Caco-2 (cell line): ENCODE data around the gene RSPH6A. TPM values are rescaled to one million over a fixed set of nuclear protein-coding genes. Genes with fewer than 3 reads are reported as not detected.
A peak's percentile ranks its signal among the peaks of the same experiment; 100 is the strongest.
"Not testable (repeated sequence)": the region's sequence is repeated elsewhere in the genome, so short reads cannot be mapped to it uniquely, and the experiment has no call there.

Source experiments
- BruUV-seq: library from RNA; stranded (reverse); fragments of 400-500 nt; replicated peaks from 2 replicates; lab custom pipeline; 2021; lab: Mats Ljungman, UMichigan
- CTCF ChIA-PET: fragments of 300-600 bp; sonication (Branson Sonifier 250); formaldehyde crosslinking; loops from one replicate; lab custom pipeline; 2022; ENCODE audit warnings: antibody characterized with exemption; lab: Charles Lee
- POLR2A ChIA-PET: fragments of 300-600 bp; sonication (Branson Sonifier 250); formaldehyde crosslinking; loops from one replicate; lab custom pipeline; 2022; ENCODE audit warnings: antibody characterized with exemption; lab: Charles Lee
- DNase-seq, 2 experiments: peaks; one replicate each; pipeline versions ENCODE4 v3.0.0 to v3.0.0-alpha.2; 2020 to 2022
- H3K27me3 ChIP-seq: replicated peaks from 2 replicates; pipeline ENCODE4 v1.6.0; 2011; ENCODE audit warnings: low read length; ENCODE audit not compliant: control insufficient read depth, insufficient read depth
- H3K36me3 ChIP-seq: 2 replicates; pipeline ENCODE4 v1.5.1; 2011; ENCODE audit warnings: low read length; ENCODE audit not compliant: control insufficient read depth, insufficient read depth
- H3K4me1 ChIP-seq: fragments of 250-450 bp; sonication (Bioruptor Pico); 2 replicates; pipeline ENCODE4 v1.5.1; 2020; ENCODE audit warnings: mild to moderate bottlenecking
- H3K4me3 ChIP-seq: 2 replicates; pipeline ENCODE4 v1.5.1; 2011; ENCODE audit warnings: low read depth, mild to moderate bottlenecking, control low read depth, low read length
- H3K9me3 ChIP-seq: fragments of 250-450 bp; sonication (Bioruptor Pico); 2 replicates; pipeline ENCODE4 v1.5.1; 2020; ENCODE audit warnings: mild to moderate bottlenecking, moderate library complexity
- H3K27ac Mint-ChIP-seq: one replicate; pipeline ENCODE4 v1.8.0; 2022; ENCODE audit warnings: mixed read lengths; ENCODE audit not compliant: unreplicated experiment
- H3K27me3 Mint-ChIP-seq: one replicate; pipeline ENCODE4 v1.8.0; 2022; ENCODE audit warnings: mixed read lengths; ENCODE audit not compliant: insufficient read depth, unreplicated experiment
- H3K36me3 Mint-ChIP-seq: one replicate; pipeline ENCODE4 v1.8.0; 2022; ENCODE audit warnings: mild to moderate bottlenecking, mixed read lengths; ENCODE audit not compliant: insufficient read depth, unreplicated experiment
- H3K4me1 Mint-ChIP-seq: one replicate; pipeline ENCODE4 v1.8.0; 2022; ENCODE audit warnings: low read depth, mixed read lengths; ENCODE audit not compliant: unreplicated experiment
- H3K4me3 Mint-ChIP-seq: one replicate; pipeline ENCODE4 v1.8.0; 2022; ENCODE audit warnings: mild to moderate bottlenecking, moderate library complexity, mixed read lengths; ENCODE audit not compliant: unreplicated experiment
- H3K9me3 Mint-ChIP-seq: one replicate; pipeline ENCODE4 v1.8.0; 2022; ENCODE audit warnings: mixed read lengths; ENCODE audit not compliant: unreplicated experiment
- CTCF ChIP-seq, 2 experiments: fragments of 200-600 bp in 1 of 2; IDR thresholded peaks; 1 replicate in 1 of 2; 2 replicates in 1 of 2; pipeline versions ENCODE4 v1.5.1 to v1.8.0; 2011 to 2022; ENCODE audit warnings: antibody characterized with exemption in 1 of 2, control low read depth in 1 of 2, inconsistent platforms in 1 of 2, low read depth in 1 of 2, low read length in 1 of 2, mild to moderate bottlenecking in 1 of 2, moderate library complexity in 1 of 2; ENCODE audit not compliant: insufficient read depth in 1 of 2, severe bottlenecking in 1 of 2, unreplicated experiment in 1 of 2
- intact Hi-C: fragments of 100-400 bp; cut with micrococcal nuclease; formaldehyde crosslinking; loops from one replicate; pipeline ENCODE4 v1.10.0; 2022; ENCODE audit not compliant: unreplicated experiment
- total RNA-seq: library from RNA; stranded (reverse); gene quantifications from 2 replicates; pipeline ENCODE4 v1.2.3, GENCODE V29; 2022

Gene RSPH6A
- total RNA-seq, 1 experiment from 2014 or later, result 0.23 TPM

GRCh38 chr19:45754323-45754722 is 60.8 kb downstream of the RSPH6A start:
- Histone ChIP-seq H3K27me3 (no peaks in the 10 kb centered on the region), H3K4me1 (no peaks in the 10 kb centered on the region), H3K4me3 (no peak overlapping the region), H3K36me3 (no peaks in the 10 kb centered on the region), H3K9me3 (no peaks in the 10 kb centered on the region)
- Mint-ChIP-seq H3K4me3 (no peak overlapping the region), H3K27ac (no peak overlapping the region), H3K4me1 (no peaks in the 10 kb centered on the region), H3K9me3 (no peaks in the 10 kb centered on the region), H3K27me3 (no peaks in the 10 kb centered on the region), H3K36me3 (no peaks in the 10 kb centered on the region)
- ChIA-PET POLR2A (interaction anchor here (0.6 kb wide), 1 partner anchor 15 kb away, joined by 4 read pairs; no protein-coding TSS in a partner anchor), CTCF (interaction anchor here (0.5 to 1.4 kb wide), 3 partner anchors 13 to 115 kb away, joined by 3 to 6 read pairs (median 4); no protein-coding TSS in a partner anchor)
- no peak for DNase-seq
- TF ChIP-seq CTCF (IDR thresholded peaks at IDR 0.05; ENCODE audit: insufficient read depth in 1 of 2, low read depth in 1 of 2, low read length in 1 of 2, severe bottlenecking in 1 of 2, unreplicated experiment in 1 of 2), result no peak
- BruUV-seq, result no TSS peak
- intact Hi-C loops, result no loop called here

GRCh38 chr19:45753548-45753947 is 61.6 kb downstream of the RSPH6A start:
- Mint-ChIP-seq H3K27ac (no peak overlapping the region), H3K9me3 (no peaks in the 10 kb centered on the region), H3K36me3 (no peaks in the 10 kb centered on the region), H3K27me3 (no peaks in the 10 kb centered on the region), H3K4me3 (no peak overlapping the region), H3K4me1 (no peaks in the 10 kb centered on the region)
- H3K4me1 ChIP-seq, result no peaks in the 10 kb centered on the region
- intact Hi-C loops, result no loop called here
- no peak overlapping the region for H3K4me3 ChIP-seq
- DNase-seq, result no peak
- POLR2A ChIA-PET, result interaction anchor here (0.6 to 1.3 kb wide), 2 partner anchors 16 to 616 kb away, joined by 5 to 6 read pairs; partner anchors contain the start of gene SIX5
- peak in 1 of 2 experiments; percentile 10 for TF ChIP-seq CTCF (IDR thresholded peaks at IDR 0.05; ENCODE audit: insufficient read depth in 1 of 2, low read depth in 1 of 2, low read length in 1 of 2, severe bottlenecking in 1 of 2, unreplicated experiment in 1 of 2)
- H3K9me3 ChIP-seq, result no peaks in the 10 kb centered on the region
- BruUV-seq, result no TSS peak
- no peaks in the 10 kb centered on the region for H3K36me3 ChIP-seq
- H3K27me3 ChIP-seq, result no peaks in the 10 kb centered on the region
- CTCF ChIA-PET, result interaction anchor here (0.9 to 1.4 kb wide), 4 partner anchors 14 to 46 kb away, joined by 3 to 6 read pairs (median 6); partner anchors contain the start of gene SIX5

GRCh38 chr19:45752639-45753038 is 62.5 kb downstream of the RSPH6A start:
- Histone ChIP-seq H3K9me3 (no peaks in the 10 kb centered on the region), H3K27me3 (no peaks in the 10 kb centered on the region), H3K4me1 (no peaks in the 10 kb centered on the region), H3K36me3 (no peaks in the 10 kb centered on the region), H3K4me3 (no peak overlapping the region)
- no peaks in the 10 kb centered on the region for H3K4me1 Mint-ChIP-seq
- TF ChIP-seq CTCF (IDR thresholded peaks at IDR 0.05; ENCODE audit: insufficient read depth in 1 of 2, low read depth in 1 of 2, low read length in 1 of 2, severe bottlenecking in 1 of 2, unreplicated experiment in 1 of 2), result no peak
- H3K27me3 Mint-ChIP-seq, result no peaks in the 10 kb centered on the region
- no peaks in the 10 kb centered on the region for H3K9me3 Mint-ChIP-seq
- intact Hi-C loops, result no loop called here
- no peak overlapping the region for H3K27ac Mint-ChIP-seq
- H3K4me3 Mint-ChIP-seq, result no peak overlapping the region
- BruUV-seq, result no TSS peak
- no peaks in the 10 kb centered on the region for H3K36me3 Mint-ChIP-seq
- ChIA-PET POLR2A (interaction anchor here (0.6 to 1.3 kb wide), 2 partner anchors 17 to 106 kb away, joined by 5 to 10 read pairs; partner anchors contain the start of gene SIX5), CTCF (no interaction called here)
- no peak for DNase-seq

- DNase-seq, H3K9me3 ChIP-seq, H3K4me3 Mint-ChIP-seq, POLR2A ChIA-PET, H3K27me3 ChIP-seq, H3K36me3 Mint-ChIP-seq, H3K27ac Mint-ChIP-seq, H3K27me3 Mint-ChIP-seq, H3K4me3 ChIP-seq, H3K4me1 Mint-ChIP-seq, H3K9me3 Mint-ChIP-seq, BruUV-seq, H3K4me1 ChIP-seq, H3K36me3 ChIP-seq, intact Hi-C loops: not testable (repeated sequence)
- CTCF ChIA-PET, result interaction anchor here (0.8 kb wide), 1 partner anchor 312 kb away, joined by 3 read pairs; no protein-coding TSS in a partner anchor
Observed at GRCh38 chr19:45751483-45751882, 63.6 kb downstream of the RSPH6A start.
